CD4-positive, alpha-beta T cell treated with Interleukin-6 at 100 ng/mL for 8 hours (primary cell): ENCODE data around the gene ARHGAP6.

Source experiments
- DNase-seq: peaks from one replicate; pipeline ENCODE4 v3.0.0-alpha.2; 2020; ENCODE audit warnings: mixed read lengths, low spot score

Gene ARHGAP6

DNA sequence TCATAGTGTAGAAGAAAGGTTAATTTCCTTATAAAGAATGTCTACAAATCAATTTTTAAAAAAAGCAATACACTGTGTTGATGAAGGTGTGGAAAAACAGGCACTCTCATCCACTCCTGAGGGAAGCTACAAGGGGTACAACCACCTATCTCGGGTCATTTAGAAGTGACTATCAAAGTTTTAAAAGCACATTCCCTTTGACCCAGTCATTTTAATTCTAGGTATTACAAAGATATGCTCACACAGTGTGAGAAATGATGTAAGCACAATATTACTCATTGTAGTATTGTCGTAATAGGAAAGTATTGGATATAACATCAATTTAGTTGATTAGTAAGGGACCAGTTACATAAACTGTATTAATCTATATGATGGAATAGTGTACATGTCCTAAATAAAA, 562.0 kb downstream of the ARHGAP6 start:
- DNase-seq: no peak

DNA sequence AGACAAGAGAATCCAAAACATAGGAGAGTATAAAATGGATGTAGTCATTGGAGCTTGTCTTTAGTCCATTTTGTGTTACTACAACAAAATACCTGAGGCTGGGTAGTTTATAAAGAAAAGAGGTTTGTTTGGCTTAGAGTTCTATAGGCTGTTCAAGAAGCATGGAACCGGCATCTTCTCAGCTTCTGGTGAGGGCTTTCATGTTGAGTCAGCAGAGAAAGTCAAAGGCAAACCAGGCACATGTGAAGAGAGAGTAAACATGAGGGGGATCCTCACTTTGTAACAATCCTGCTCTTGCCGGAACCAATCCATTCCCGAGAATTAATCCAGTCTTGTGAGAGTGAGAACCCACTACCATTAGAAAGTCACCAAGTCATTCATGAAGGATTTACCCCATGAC, 562.7 kb downstream of the ARHGAP6 start:
- no peak for DNase-seq

DNA sequence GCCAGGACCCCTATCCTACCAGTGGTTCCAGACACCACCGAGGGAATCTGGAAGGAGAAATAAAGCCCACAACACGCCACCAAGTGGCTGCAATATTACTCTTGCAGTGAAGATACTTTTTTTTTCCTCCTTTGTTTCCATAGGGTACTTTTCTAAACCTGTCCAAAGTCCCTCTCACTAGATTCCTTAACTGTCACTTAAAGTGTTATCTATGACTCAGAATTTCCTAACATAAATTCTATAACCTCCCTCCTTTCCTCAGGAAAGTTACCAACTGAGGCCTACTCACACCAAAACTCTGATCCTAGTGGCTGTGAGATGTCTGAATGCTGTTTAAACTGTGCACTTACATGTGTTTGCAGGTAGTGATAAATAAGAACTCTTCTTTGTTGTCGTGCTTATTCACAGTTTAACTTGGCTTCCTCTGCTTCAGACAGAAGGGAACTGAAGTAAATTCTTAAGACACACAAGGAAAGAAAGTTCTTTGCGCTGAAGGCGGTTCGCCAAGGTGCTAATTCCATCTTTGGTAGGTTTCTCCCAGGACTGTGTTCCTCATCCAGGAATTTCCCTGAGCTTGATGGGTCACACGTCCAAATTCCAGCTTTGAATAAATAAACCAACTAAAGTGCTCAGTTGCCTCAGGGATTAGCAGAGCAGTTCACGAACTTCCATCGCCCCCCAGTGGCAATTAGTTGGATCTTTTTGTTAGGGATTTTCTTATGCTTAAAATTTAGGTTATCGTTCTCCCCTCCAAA, 565.3 kb downstream of the ARHGAP6 start:
- no peak for DNase-seq

DNA sequence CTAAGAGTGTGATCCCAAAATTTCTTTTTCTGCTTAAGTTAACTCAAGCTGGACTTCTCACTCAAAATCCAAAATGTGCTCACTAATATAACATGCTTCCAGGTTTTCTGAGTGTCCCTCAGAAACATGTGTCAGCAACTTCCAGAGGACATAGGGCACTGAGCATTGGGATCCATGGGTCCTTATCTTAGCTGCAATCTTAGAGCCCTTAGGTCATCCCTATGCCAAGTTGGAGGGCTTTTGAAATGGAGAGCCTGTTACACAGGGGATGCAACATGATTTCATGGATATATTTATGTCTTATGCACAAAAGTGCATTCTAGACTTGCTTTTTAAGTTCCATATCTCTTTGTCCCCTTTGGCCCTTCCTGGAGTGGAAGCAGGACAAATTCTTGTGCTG, 566.3 kb downstream of the ARHGAP6 start:
- no peak for DNase-seq

DNA sequence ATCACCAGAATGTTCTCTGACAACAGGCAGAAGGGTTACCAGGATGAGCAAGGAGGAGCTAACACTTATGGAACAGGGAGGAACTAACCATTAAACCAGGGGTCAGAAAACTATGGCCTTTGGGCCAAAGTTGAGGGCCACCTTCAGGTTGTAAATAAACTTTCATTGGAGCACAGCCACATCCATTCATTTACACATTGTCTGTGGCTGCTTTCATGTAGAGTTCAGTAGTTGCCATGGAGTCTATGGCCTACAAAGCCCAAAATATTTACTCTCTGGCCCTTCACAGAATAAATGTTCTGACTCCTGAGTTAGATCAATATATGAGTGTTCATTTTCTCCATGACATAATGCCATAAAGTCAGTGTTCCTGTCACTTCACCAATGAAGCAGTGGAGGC, 567.8 kb downstream of the ARHGAP6 start:
- DNase-seq: no peak

DNA sequence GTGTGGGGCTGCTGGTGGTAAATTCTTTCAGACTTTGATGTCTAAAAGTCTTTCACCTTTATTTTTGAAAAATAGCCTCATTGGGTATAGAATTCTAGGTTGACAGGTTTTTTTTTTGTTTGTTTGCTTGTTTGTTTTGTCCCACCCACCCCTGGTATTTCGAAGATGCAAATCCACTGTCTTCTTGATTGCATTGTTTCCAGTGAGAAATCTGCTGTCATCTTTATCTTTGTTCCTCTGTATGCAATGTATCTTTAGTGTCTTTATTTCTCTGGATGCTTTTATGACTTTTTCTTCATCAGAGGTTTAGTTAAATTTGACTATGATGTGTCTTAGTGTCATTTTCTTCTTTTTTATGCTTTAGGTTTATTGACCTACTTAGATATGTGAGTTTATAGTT, 575.9 kb downstream of the ARHGAP6 start:
- DNase-seq: no peak
